HepG2 (cell line): ENCODE data around the gene BSG. TPM values are rescaled to one million over a fixed set of nuclear protein-coding genes. Genes with fewer than 3 reads are reported as not detected.

Source experiments
- ETV6 ChIP-seq: sonication (generic); formaldehyde crosslinking; conservative IDR thresholded peaks from 2 replicates; pipeline ENCODE4 v1.4.0; 2020; ENCODE audit warnings: missing genetic modification reagents
- KDM4B ChIP-seq: sonication (generic); formaldehyde crosslinking; IDR thresholded peaks from 2 replicates; pipeline ENCODE4 v1.4.0; 2020; ENCODE audit warnings: missing genetic modification reagents
- KLF6 ChIP-seq: IDR thresholded peaks from 2 replicates; pipeline ENCODE4 v1.8.0; 2016; ENCODE audit warnings: missing biosample characterization, missing genetic modification reagents
- MTF1 ChIP-seq: sonication (generic); formaldehyde crosslinking; IDR thresholded peaks from 2 replicates; pipeline ENCODE4 v1.5.0; 2020; ENCODE audit warnings: missing genetic modification reagents
- NR1H2 ChIP-seq: sonication (generic); formaldehyde crosslinking; IDR thresholded peaks from 2 replicates; pipeline ENCODE4 v1.8.1; 2022; ENCODE audit warnings: low read depth, missing genetic modification reagents, borderline replicate concordance
- PRPF4 ChIP-seq: fragments of 200-400 bp; formaldehyde crosslinking; IDR thresholded peaks from 2 replicates; pipeline ENCODE4 v1.6.1; 2016; ENCODE audit warnings: low read length, low read depth; ENCODE audit not compliant: poor library complexity, severe bottlenecking
- SIX1 ChIP-seq: sonication (generic); formaldehyde crosslinking; IDR thresholded peaks from 2 replicates; pipeline ENCODE4 v1.4.0; 2020; ENCODE audit warnings: missing genetic modification reagents, borderline replicate concordance
- SMAD1 ChIP-seq: sonication (generic); formaldehyde crosslinking; IDR thresholded peaks from 2 replicates; pipeline ENCODE4 v1.4.0; 2020; ENCODE audit warnings: missing genetic modification reagents, low read depth, mild to moderate bottlenecking, borderline replicate concordance
- ZNF260 ChIP-seq: sonication (generic); formaldehyde crosslinking; IDR thresholded peaks from 2 replicates; pipeline ENCODE4 v1.4.0; 2020; ENCODE audit warnings: missing genetic modification reagents, low read depth, mild to moderate bottlenecking, borderline replicate concordance
- ZNF264 ChIP-seq: sonication (generic); formaldehyde crosslinking; IDR thresholded peaks from 2 replicates; pipeline ENCODE4 v1.4.0; 2020; ENCODE audit warnings: missing genetic modification reagents
- ZNF546 ChIP-seq: sonication (generic); formaldehyde crosslinking; conservative IDR thresholded peaks from 2 replicates; pipeline ENCODE4 v1.8.1; 2023; ENCODE audit warnings: mild to moderate bottlenecking, missing genetic modification reagents
- ZNF75D ChIP-seq: sonication (generic); formaldehyde crosslinking; IDR thresholded peaks from 2 replicates; pipeline ENCODE4 v1.8.1; 2023; ENCODE audit warnings: missing genetic modification reagents, mild to moderate bottlenecking, borderline replicate concordance
- ZNF891 ChIP-seq: sonication (generic); formaldehyde crosslinking; IDR thresholded peaks from 2 replicates; pipeline ENCODE4 v1.5.0; 2020; ENCODE audit warnings: mild to moderate bottlenecking, missing genetic modification reagents
- polyA plus RNA-seq, 8 experiments: library from polyadenylated mRNA; depleted of rRNA in 3 of 8; stranded (reverse) in 7 of 8; unstranded in 1 of 8; fragments of >200 nt; fragmentation: Illumina TruSeq in 4 of 8; extraction: Trizol in 4 of 8; gene quantifications; 2 replicates each; pipeline versions ENCODE4 v1.2.1 to v1.2.3, GENCODE V29; 2011 to 2016; ENCODE audit warnings: low read depth in 4 of 8, missing spikeins in 1 of 8, mixed read lengths in 1 of 8; ENCODE audit not compliant: insufficient read depth in 1 of 8
- total RNA-seq, 5 experiments: library from RNA; depleted of rRNA; stranded (reverse); fragments of >200 nt; fragmentation: Illumina TruSeq; extraction: Trizol; gene quantifications; 2 replicates each; pipeline ENCODE4 v1.2.3, GENCODE V29; 2016; ENCODE audit warnings: low read depth in 1 of 5
- TF ChIP-seq, protein P1 (sequence below): sonication (generic); formaldehyde crosslinking; IDR thresholded peaks from 2 replicates; pipeline ENCODE4 v1.4.0; 2020; ENCODE audit warnings: low read depth, mild to moderate bottlenecking, missing genetic modification reagents
- TF ChIP-seq, protein P2 (sequence below): sonication (generic); formaldehyde crosslinking; conservative IDR thresholded peaks from 2 replicates; pipeline ENCODE4 v1.8.1; 2023; ENCODE audit warnings: missing genetic modification reagents
- TF ChIP-seq, protein P3 (sequence below), 2 experiments: sonication (generic) in 1 of 2; formaldehyde crosslinking in 1 of 2; IDR thresholded peaks; 2 replicates each; pipeline versions ENCODE4 v1.5.1 to v1.6.1; 2011 to 2020; ENCODE audit warnings: borderline replicate concordance in 1 of 2, low read depth in 1 of 2, low read length in 1 of 2, mild to moderate bottlenecking in 1 of 2, missing genetic modification reagents in 1 of 2, moderate library complexity in 1 of 2
- TF ChIP-seq, protein P4 (sequence below): sonication (generic); formaldehyde crosslinking; IDR thresholded peaks from 2 replicates; pipeline ENCODE4 v1.4.0; 2020; ENCODE audit warnings: mild to moderate bottlenecking, low read depth, missing genetic modification reagents
- TF ChIP-seq, protein P5 (sequence below): sonication (generic); formaldehyde crosslinking; IDR thresholded peaks from 2 replicates; pipeline ENCODE4 v1.5.0; 2020; ENCODE audit warnings: mild to moderate bottlenecking, missing genetic modification reagents

The BSG gene
- total and polyA plus RNA-seq, 2 of the 13 experiments (the other 11 are each of a cell fraction or from before 2014, with no cell fraction given) = 309 to 754 TPM

DNA sequence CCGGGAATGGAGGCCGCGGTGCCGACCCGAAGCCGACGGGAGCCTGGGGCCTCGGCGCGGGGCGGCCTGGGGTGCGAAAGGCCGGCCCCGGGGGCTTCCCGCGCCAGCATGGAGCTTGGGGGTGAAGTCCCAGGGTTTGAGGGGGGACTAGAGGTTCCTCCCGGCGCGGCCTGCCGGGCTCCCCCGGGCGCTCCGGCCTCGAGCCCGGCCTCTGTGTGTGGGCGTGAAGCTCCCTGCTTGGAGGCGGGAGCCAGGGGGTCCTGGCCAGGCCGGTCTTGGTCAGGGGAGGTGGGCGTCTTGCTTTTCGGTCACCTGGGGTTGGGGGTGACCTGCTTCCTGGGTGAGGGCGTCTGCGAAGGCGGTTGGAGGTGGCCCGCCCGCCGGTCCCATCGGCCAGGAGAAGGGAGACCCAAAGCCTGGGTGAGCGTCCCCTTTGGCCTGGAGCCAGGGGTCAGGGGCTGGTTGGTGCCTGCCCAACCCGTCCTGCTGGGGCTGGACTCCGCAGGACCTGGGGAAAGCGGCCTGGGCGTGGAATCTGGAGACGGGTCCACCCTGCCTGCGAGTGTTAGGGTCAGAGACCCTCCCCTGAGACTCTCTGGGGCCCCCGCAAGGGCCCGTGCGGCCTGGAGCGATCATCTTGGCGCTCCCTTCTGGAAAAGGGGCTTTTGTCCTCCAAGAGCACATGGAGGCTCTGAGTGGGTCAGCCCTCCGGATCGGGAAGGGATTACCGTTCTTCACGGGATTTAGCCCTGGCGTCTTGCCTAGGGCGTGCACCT is 535 bp downstream of the BSG start (continued):
- TF ChIP-seq KDM4B (CRISPR knock-in tag) (no peak), NR1H2 (no peak), ETV6 (CRISPR knock-in tag) (no peak), KLF6 (CRISPR knock-in tag) (no peak), ZNF891 (CRISPR knock-in tag) (peak; percentile 52; the same call in 1 of the 2 replicates), ZNF546 (CRISPR knock-in tag) (no peak; the same call in 1 of the 2 replicates), ZNF264 (no peak), ZNF75D (CRISPR knock-in tag) (no peak), ZNF260 (CRISPR knock-in tag) (no peak), PRPF4 (no peak), SIX1 (CRISPR knock-in tag) (no peak), SMAD1 (no peak; the same call in 1 of the 2 replicates), MTF1 (no peak)
- TF ChIP-seq, protein P1, sequence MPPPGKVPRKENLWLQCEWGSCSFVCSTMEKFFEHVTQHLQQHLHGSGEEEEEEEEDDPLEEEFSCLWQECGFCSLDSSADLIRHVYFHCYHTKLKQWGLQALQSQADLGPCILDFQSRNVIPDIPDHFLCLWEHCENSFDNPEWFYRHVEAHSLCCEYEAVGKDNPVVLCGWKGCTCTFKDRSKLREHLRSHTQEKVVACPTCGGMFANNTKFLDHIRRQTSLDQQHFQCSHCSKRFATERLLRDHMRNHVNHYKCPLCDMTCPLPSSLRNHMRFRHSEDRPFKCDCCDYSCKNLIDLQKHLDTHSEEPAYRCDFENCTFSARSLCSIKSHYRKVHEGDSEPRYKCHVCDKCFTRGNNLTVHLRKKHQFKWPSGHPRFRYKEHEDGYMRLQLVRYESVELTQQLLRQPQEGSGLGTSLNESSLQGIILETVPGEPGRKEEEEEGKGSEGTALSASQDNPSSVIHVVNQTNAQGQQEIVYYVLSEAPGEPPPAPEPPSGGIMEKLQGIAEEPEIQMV (CRISPR knock-in tag) = no peak
- TF ChIP-seq, protein P2, sequence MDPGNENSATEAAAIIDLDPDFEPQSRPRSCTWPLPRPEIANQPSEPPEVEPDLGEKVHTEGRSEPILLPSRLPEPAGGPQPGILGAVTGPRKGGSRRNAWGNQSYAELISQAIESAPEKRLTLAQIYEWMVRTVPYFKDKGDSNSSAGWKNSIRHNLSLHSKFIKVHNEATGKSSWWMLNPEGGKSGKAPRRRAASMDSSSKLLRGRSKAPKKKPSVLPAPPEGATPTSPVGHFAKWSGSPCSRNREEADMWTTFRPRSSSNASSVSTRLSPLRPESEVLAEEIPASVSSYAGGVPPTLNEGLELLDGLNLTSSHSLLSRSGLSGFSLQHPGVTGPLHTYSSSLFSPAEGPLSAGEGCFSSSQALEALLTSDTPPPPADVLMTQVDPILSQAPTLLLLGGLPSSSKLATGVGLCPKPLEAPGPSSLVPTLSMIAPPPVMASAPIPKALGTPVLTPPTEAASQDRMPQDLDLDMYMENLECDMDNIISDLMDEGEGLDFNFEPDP (CRISPR knock-in tag) = no peak
- TF ChIP-seq, protein P3, sequence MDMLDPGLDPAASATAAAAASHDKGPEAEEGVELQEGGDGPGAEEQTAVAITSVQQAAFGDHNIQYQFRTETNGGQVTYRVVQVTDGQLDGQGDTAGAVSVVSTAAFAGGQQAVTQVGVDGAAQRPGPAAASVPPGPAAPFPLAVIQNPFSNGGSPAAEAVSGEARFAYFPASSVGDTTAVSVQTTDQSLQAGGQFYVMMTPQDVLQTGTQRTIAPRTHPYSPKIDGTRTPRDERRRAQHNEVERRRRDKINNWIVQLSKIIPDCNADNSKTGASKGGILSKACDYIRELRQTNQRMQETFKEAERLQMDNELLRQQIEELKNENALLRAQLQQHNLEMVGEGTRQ (IDR thresholded peaks at IDR 0.05; ENCODE audit: low read depth, low read length) = no peak
- TF ChIP-seq, protein P3 (CRISPR knock-in tag; IDR thresholded peaks at IDR 0.05; ENCODE audit: borderline replicate concordance) = no peak
- TF ChIP-seq, protein P4, sequence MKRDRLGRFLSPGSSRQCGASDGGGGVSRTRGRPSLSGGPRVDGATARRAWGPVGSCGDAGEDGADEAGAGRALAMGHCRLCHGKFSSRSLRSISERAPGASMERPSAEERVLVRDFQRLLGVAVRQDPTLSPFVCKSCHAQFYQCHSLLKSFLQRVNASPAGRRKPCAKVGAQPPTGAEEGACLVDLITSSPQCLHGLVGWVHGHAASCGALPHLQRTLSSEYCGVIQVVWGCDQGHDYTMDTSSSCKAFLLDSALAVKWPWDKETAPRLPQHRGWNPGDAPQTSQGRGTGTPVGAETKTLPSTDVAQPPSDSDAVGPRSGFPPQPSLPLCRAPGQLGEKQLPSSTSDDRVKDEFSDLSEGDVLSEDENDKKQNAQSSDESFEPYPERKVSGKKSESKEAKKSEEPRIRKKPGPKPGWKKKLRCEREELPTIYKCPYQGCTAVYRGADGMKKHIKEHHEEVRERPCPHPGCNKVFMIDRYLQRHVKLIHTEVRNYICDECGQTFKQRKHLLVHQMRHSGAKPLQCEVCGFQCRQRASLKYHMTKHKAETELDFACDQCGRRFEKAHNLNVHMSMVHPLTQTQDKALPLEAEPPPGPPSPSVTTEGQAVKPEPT (CRISPR knock-in tag) = no peak
- TF ChIP-seq, protein P5, sequence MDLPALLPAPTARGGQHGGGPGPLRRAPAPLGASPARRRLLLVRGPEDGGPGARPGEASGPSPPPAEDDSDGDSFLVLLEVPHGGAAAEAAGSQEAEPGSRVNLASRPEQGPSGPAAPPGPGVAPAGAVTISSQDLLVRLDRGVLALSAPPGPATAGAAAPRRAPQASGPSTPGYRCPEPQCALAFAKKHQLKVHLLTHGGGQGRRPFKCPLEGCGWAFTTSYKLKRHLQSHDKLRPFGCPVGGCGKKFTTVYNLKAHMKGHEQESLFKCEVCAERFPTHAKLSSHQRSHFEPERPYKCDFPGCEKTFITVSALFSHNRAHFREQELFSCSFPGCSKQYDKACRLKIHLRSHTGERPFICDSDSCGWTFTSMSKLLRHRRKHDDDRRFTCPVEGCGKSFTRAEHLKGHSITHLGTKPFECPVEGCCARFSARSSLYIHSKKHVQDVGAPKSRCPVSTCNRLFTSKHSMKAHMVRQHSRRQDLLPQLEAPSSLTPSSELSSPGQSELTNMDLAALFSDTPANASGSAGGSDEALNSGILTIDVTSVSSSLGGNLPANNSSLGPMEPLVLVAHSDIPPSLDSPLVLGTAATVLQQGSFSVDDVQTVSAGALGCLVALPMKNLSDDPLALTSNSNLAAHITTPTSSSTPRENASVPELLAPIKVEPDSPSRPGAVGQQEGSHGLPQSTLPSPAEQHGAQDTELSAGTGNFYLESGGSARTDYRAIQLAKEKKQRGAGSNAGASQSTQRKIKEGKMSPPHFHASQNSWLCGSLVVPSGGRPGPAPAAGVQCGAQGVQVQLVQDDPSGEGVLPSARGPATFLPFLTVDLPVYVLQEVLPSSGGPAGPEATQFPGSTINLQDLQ (CRISPR knock-in tag) = no peak
